NT2/D1 (cell line): Measurements from ENCODE around the gene PALD1.

Experiments used
- YY1 ChIP-seq: IDR thresholded peaks from 2 replicates; pipeline ENCODE4 v1.6.1; 2011; ENCODE audit not compliant: insufficient read length, insufficient read depth
- ZNF274 ChIP-seq: IDR thresholded peaks from 2 replicates; pipeline ENCODE4 v1.6.1; 2011; ENCODE audit warnings: mild to moderate bottlenecking, low read depth, low read length

DNA sequence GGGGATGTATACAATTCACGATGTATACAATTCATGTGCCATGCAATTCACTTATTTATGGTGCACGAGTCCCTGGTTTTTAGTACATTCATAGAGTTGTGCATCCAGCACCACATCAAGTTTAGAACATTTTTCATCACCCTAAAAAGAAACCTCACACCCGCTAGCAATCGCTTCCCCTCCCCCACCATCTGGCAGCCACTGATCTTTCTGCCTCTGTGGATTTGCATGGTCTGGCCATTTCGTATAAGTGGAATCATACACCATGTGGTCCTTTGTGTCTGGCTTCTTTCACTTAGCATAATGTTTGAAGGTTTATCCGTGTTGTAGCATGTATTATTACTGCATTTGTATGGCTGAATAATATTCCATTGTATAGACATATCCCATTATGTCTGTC is 71.9 kb downstream of the PALD1 start:
- no peak for TF ChIP-seq ZNF274
- TF ChIP-seq YY1: no peak
